ENCODE data around the gene MEF2A. TPM values are rescaled to one million over a fixed set of nuclear protein-coding genes. Genes with fewer than 3 reads are reported as not detected.
A peak's percentile ranks its signal among the peaks of the same experiment; 100 is the strongest.
"Not testable (repeated sequence)": the region's sequence is repeated elsewhere in the genome, so short reads cannot be mapped to it uniquely, and the experiment has no call there.

MEF2A gene
- total RNA-seq (10 to 100 TPM; 27.6 to 27.8 TPM), polyA plus RNA-seq (10 to 100 TPM; 11.4 to 17.9 TPM)

GRCh38 chr15:99565299-99566156 is at the start of gene MEF2A:
Gene MEF2A (plus strand): TSS chr15:99565984. CDS start chr15:99633120, 67,136 bp downstream.
- peak within 1 kb of the TSS; percentile 95 to 99 (median 97) for H3K27ac Mint-ChIP-seq
- Histone ChIP-seq H3K4me1 (ENCODE audit: insufficient read depth, low read length) (peaks cover 29% of the 10 kb centered on the region), H3K4me3 (ENCODE audit: low read length in 2 of 2) (peak within 1 kb of the TSS; percentile 63 to 99), H3K27me3 (ENCODE audit: insufficient read depth, low read length) (no peaks in the 10 kb centered on the region), H3K9me3 (ENCODE audit: control insufficient read depth in 1 of 2, low read length in 2 of 2) (no peaks in the 10 kb centered on the region), H3K27ac (ENCODE audit: low read depth, low read length) (peak within 1 kb of the TSS; percentile 85), H3K36me3 (ENCODE audit: insufficient read depth, low read length) (no peaks in the 10 kb centered on the region)
- intact Hi-C loops (cut with micrococcal nuclease), result loop anchor here (1.0 to 10.0 kb wide), 8 partner anchors 121 to 1039 kb away; partner anchors contain the start of genes ADAMTS17, ASB7, LINS1 and LRRC28
- H3K4me1 Mint-ChIP-seq, result peaks cover 28 to 45% (median 36%) of the 10 kb centered on the region in 4 donors
- H3K9me3 Mint-ChIP-seq, result no peaks in the 10 kb centered on the region
- H3K27me3 Mint-ChIP-seq, result peaks cover 0 to 3% of the 10 kb centered on the region in 2 donors
- peak within 1 kb of the TSS; percentile 95 to 100 (median 98) for H3K4me3 Mint-ChIP-seq
- ChIA-PET CTCF (ENCODE audit: partially characterized antibody) (interaction anchor here (1.0 to 2.3 kb wide), 3 partner anchors 139 to 244 kb away, joined by 3 to 18 read pairs (median 3); no protein-coding TSS in a partner anchor), POLR2A (ENCODE audit: partially characterized antibody) (interaction anchor here (1.0 to 4.1 kb wide), 12 partner anchors 8 to 314 kb away, joined by 3 to 27 read pairs (median 4); partner anchors contain the start of genes LRRC28 and LYSMD4)
- H3K36me3 Mint-ChIP-seq, result peaks cover 0 to 11% of the 10 kb centered on the region in 2 donors
- DNase-seq, result peak; percentile 92 to 94 (median 92)

- Histone ChIP-seq H3K4me3 (ENCODE audit: low read length in 2 of 2) (no peak overlapping the region), H3K27ac (ENCODE audit: low read depth, low read length) (no peak overlapping the region), H3K9me3 (ENCODE audit: control insufficient read depth in 1 of 2, low read length in 2 of 2) (no peaks in the 10 kb centered on the region), H3K27me3 (ENCODE audit: insufficient read depth, low read length) (no peaks in the 10 kb centered on the region), H3K36me3 (ENCODE audit: insufficient read depth, low read length) (no peaks in the 10 kb centered on the region), H3K4me1 (ENCODE audit: insufficient read depth, low read length) (no peaks in the 10 kb centered on the region)
- Mint-ChIP-seq H3K27me3 (peaks cover 0 to 5% of the 10 kb centered on the region in 2 donors), H3K4me1 (no peaks in the 10 kb centered on the region), H3K9me3 (no peaks in the 10 kb centered on the region), H3K36me3 (no peaks in the 10 kb centered on the region), H3K4me3 (no peak overlapping the region), H3K27ac (no peak overlapping the region)
- no peak for DNase-seq
- ChIA-PET POLR2A (ENCODE audit: partially characterized antibody) (no interaction called here), CTCF (ENCODE audit: partially characterized antibody) (no interaction called here)
- intact Hi-C loops (cut with micrococcal nuclease), result no loop called here
Measured at GRCh38 chr15:99518191-99518590, 47.6 kb upstream of the MEF2A start.

- H3K36me3 Mint-ChIP-seq; H3K4me1 Mint-ChIP-seq; DNase-seq; CTCF ChIA-PET (ENCODE audit: partially characterized antibody); H3K27ac ChIP-seq (ENCODE audit: low read depth, low read length); POLR2A ChIA-PET (ENCODE audit: partially characterized antibody); H3K9me3 ChIP-seq (ENCODE audit: control insufficient read depth in 1 of 2, low read length in 2 of 2); intact Hi-C loops (cut with micrococcal nuclease); H3K4me3 ChIP-seq (ENCODE audit: low read length in 2 of 2); H3K9me3 Mint-ChIP-seq; H3K4me1 ChIP-seq (ENCODE audit: insufficient read depth, low read length); H3K36me3 ChIP-seq (ENCODE audit: insufficient read depth, low read length); H3K27me3 Mint-ChIP-seq; H3K4me3 Mint-ChIP-seq; H3K27me3 ChIP-seq (ENCODE audit: insufficient read depth, low read length); H3K27ac Mint-ChIP-seq: not testable (repeated sequence)
Measured at GRCh38 chr15:99519366-99519765, 46.4 kb upstream of the MEF2A start.

- Histone ChIP-seq H3K4me1 (ENCODE audit: insufficient read depth, low read length) (no peaks in the 10 kb centered on the region), H3K27me3 (ENCODE audit: insufficient read depth, low read length) (no peaks in the 10 kb centered on the region), H3K27ac (ENCODE audit: low read depth, low read length) (no peak overlapping the region), H3K4me3 (ENCODE audit: low read length in 2 of 2) (no peak overlapping the region), H3K36me3 (ENCODE audit: insufficient read depth, low read length) (no peaks in the 10 kb centered on the region), H3K9me3 (ENCODE audit: control insufficient read depth in 1 of 2, low read length in 2 of 2) (no peaks in the 10 kb centered on the region)
- Mint-ChIP-seq H3K4me3 (no peak overlapping the region), H3K36me3 (no peaks in the 10 kb centered on the region), H3K9me3 (peaks cover 0 to 11% (median 5%) of the 10 kb centered on the region in 8 donors), H3K27ac (no peak overlapping the region), H3K27me3 (peaks cover 0 to 10% of the 10 kb centered on the region in 2 donors), H3K4me1 (peaks cover 0 to 3% (median 0%) of the 10 kb centered on the region in 4 donors)
- no peak for DNase-seq
- ChIA-PET CTCF (ENCODE audit: partially characterized antibody) (no interaction called here), POLR2A (ENCODE audit: partially characterized antibody) (no interaction called here)
- intact Hi-C loops (cut with micrococcal nuclease), result no loop called here
Measured at GRCh38 chr15:99522288-99522687, 43.5 kb upstream of the MEF2A start.

GRCh38 chr15:99526176-99526575 is 39.6 kb upstream of the MEF2A start:
- intact Hi-C loops (cut with micrococcal nuclease), result no loop called here
- Histone ChIP-seq H3K9me3 (ENCODE audit: control insufficient read depth in 1 of 2, low read length in 2 of 2) (no peaks in the 10 kb centered on the region), H3K4me3 (ENCODE audit: low read length in 2 of 2) (no peak overlapping the region), H3K4me1 (ENCODE audit: insufficient read depth, low read length) (no peaks in the 10 kb centered on the region), H3K27ac (ENCODE audit: low read depth, low read length) (no peak overlapping the region), H3K36me3 (ENCODE audit: insufficient read depth, low read length) (no peaks in the 10 kb centered on the region), H3K27me3 (ENCODE audit: insufficient read depth, low read length) (no peaks in the 10 kb centered on the region)
- ChIA-PET POLR2A (ENCODE audit: partially characterized antibody) (no interaction called here), CTCF (ENCODE audit: partially characterized antibody) (no interaction called here)
- H3K9me3 Mint-ChIP-seq, result peaks cover 0 to 13% (median 7%) of the 10 kb centered on the region in 8 donors
- no peak for DNase-seq
- H3K27ac Mint-ChIP-seq, result no peak overlapping the region
- H3K27me3 Mint-ChIP-seq, result peaks cover 0 to 7% of the 10 kb centered on the region in 2 donors
- H3K4me1 Mint-ChIP-seq, result peaks cover 0 to 3% (median 0%) of the 10 kb centered on the region in 4 donors
- no peaks in the 10 kb centered on the region for H3K36me3 Mint-ChIP-seq
- H3K4me3 Mint-ChIP-seq, result no peak overlapping the region

- intact Hi-C loops (cut with micrococcal nuclease), result no loop called here
- Histone ChIP-seq H3K9me3 (ENCODE audit: control insufficient read depth in 1 of 2, low read length in 2 of 2) (no peaks in the 10 kb centered on the region), H3K27me3 (ENCODE audit: insufficient read depth, low read length) (no peaks in the 10 kb centered on the region), H3K27ac (ENCODE audit: low read depth, low read length) (no peak overlapping the region), H3K4me3 (ENCODE audit: low read length in 2 of 2) (no peak overlapping the region), H3K4me1 (ENCODE audit: insufficient read depth, low read length) (no peaks in the 10 kb centered on the region), H3K36me3 (ENCODE audit: insufficient read depth, low read length) (no peaks in the 10 kb centered on the region)
- Mint-ChIP-seq H3K9me3 (peaks cover 0 to 13% (median 7%) of the 10 kb centered on the region in 8 donors), H3K4me1 (peaks cover 0 to 3% (median 0%) of the 10 kb centered on the region in 4 donors), H3K4me3 (no peak overlapping the region), H3K27ac (no peak overlapping the region), H3K36me3 (no peaks in the 10 kb centered on the region), H3K27me3 (peaks cover 0 to 7% of the 10 kb centered on the region in 2 donors)
- ChIA-PET POLR2A (ENCODE audit: partially characterized antibody) (no interaction called here), CTCF (ENCODE audit: partially characterized antibody) (no interaction called here)
- DNase-seq, result no peak
Measured at GRCh38 chr15:99526671-99527070, 39.1 kb upstream of the MEF2A start.

- H3K9me3 ChIP-seq (ENCODE audit: control insufficient read depth in 1 of 2, low read length in 2 of 2), result no peaks in the 10 kb centered on the region
- H3K27me3 Mint-ChIP-seq, result peaks cover 7% of the 10 kb centered on the region in 2 donors
- CTCF ChIA-PET (ENCODE audit: partially characterized antibody), result no interaction called here
- H3K4me3 Mint-ChIP-seq, result no peak overlapping the region
- no peak overlapping the region for H3K27ac Mint-ChIP-seq
- no peaks in the 10 kb centered on the region for H3K36me3 Mint-ChIP-seq
- H3K27ac ChIP-seq (ENCODE audit: low read depth, low read length), result no peak overlapping the region
- no peak overlapping the region for H3K4me3 ChIP-seq (ENCODE audit: low read length in 2 of 2)
- POLR2A ChIA-PET (ENCODE audit: partially characterized antibody), result no interaction called here
- intact Hi-C loops (cut with micrococcal nuclease), result no loop called here
- no peak for DNase-seq
- peaks cover 0 to 8% (median 4%) of the 10 kb centered on the region in 8 donors for H3K9me3 Mint-ChIP-seq
- H3K4me1 Mint-ChIP-seq, result no peaks in the 10 kb centered on the region
- H3K27me3 ChIP-seq (ENCODE audit: insufficient read depth, low read length), result no peaks in the 10 kb centered on the region
- H3K4me1 ChIP-seq (ENCODE audit: insufficient read depth, low read length), result no peaks in the 10 kb centered on the region
- no peaks in the 10 kb centered on the region for H3K36me3 ChIP-seq (ENCODE audit: insufficient read depth, low read length)
Measured at GRCh38 chr15:99536422-99537040, 29.3 kb upstream of the MEF2A start.
